ENCODE measurements around the gene PTPRM. TPM values are rescaled to one million over a fixed set of nuclear protein-coding genes. Genes with fewer than 3 reads are reported as not detected.

PTPRM gene
- total RNA-seq, 4 donors from 2014 or later: 81.5 to 98.9 (median 86.8) TPM

GRCh38 chr18:7982216-7982615 lies 415.1 kb downstream of the PTPRM start:
- Histone ChIP-seq H3K27ac (no peak overlapping the region), H3K9me3 (no peaks in the 10 kb centered on the region), H3K27me3 (no peaks in the 10 kb centered on the region), H3K4me1 (no peaks in the 10 kb centered on the region), H3K36me3 (no peaks in the 10 kb centered on the region), H3K4me3 (no peak overlapping the region)
- TF ChIP-seq EP300 (IDR thresholded peaks at IDR 0.05) (no peak), POLR2A (IDR thresholded peaks at IDR 0.05) (no peak), CTCF (IDR thresholded peaks at IDR 0.05) (no peak), POLR2AphosphoS5 (IDR thresholded peaks at IDR 0.05) (no peak)
- no peak for ATAC-seq

- Histone ChIP-seq H3K36me3 (no peaks in the 10 kb centered on the region), H3K4me1 (no peaks in the 10 kb centered on the region), H3K9me3 (no peaks in the 10 kb centered on the region), H3K27me3 (no peaks in the 10 kb centered on the region), H3K27ac (no peak overlapping the region), H3K4me3 (no peak overlapping the region)
- no peak for ATAC-seq
- 9 to 24% methylated on average over 3 of the region's 3 CpGs for WGBS, 2 donors (ENCODE audit: low coverage in 1 of 2)
- TF ChIP-seq POLR2A (IDR thresholded peaks at IDR 0.05) (no peak), POLR2AphosphoS5 (IDR thresholded peaks at IDR 0.05) (no peak), CTCF (IDR thresholded peaks at IDR 0.05) (no peak), EP300 (IDR thresholded peaks at IDR 0.05) (no peak)
Measured at GRCh38 chr18:7987284-7987976, 420.3 kb downstream of the PTPRM start.

- TF ChIP-seq EP300 (IDR thresholded peaks at IDR 0.05) (no peak), POLR2A (IDR thresholded peaks at IDR 0.05) (no peak), POLR2AphosphoS5 (IDR thresholded peaks at IDR 0.05) (no peak), CTCF (IDR thresholded peaks at IDR 0.05) (no peak)
- ATAC-seq: no peak
- Histone ChIP-seq H3K27me3 (no peaks in the 10 kb centered on the region), H3K9me3 (no peaks in the 10 kb centered on the region), H3K36me3 (no peaks in the 10 kb centered on the region), H3K4me1 (no peaks in the 10 kb centered on the region), H3K27ac (no peak overlapping the region), H3K4me3 (no peak overlapping the region)
- WGBS, 2 donors (ENCODE audit: low coverage in 1 of 2): 56 to 100% methylated on average over 1 of the region's 1 CpG
Measured at GRCh38 chr18:7990670-7991069, 423.6 kb downstream of the PTPRM start.

- ATAC-seq: no peak
- 26 to 67% methylated on average over 2 to 3 of the region's 3 CpGs for WGBS, 2 donors (ENCODE audit: low coverage in 1 of 2)
- TF ChIP-seq EP300 (IDR thresholded peaks at IDR 0.05) (no peak), CTCF (IDR thresholded peaks at IDR 0.05) (no peak), POLR2AphosphoS5 (IDR thresholded peaks at IDR 0.05) (no peak), POLR2A (IDR thresholded peaks at IDR 0.05) (no peak)
- Histone ChIP-seq H3K27ac (no peak overlapping the region), H3K4me1 (peaks cover 0 to 22% (median 0%) of the 10 kb centered on the region in 3 donors), H3K36me3 (no peaks in the 10 kb centered on the region), H3K9me3 (no peaks in the 10 kb centered on the region), H3K27me3 (no peaks in the 10 kb centered on the region), H3K4me3 (no peak overlapping the region)
Measured at GRCh38 chr18:8001711-8002301, 434.7 kb downstream of the PTPRM start.

All from gastroesophageal sphincter (tissue), 4 donors.